BLaER1 (cell line): Measurements from ENCODE around the gene OR2B2.
A peak's percentile ranks its signal among the peaks of the same experiment; 100 is the strongest.

Source experiments
- H3K27ac ChIP-seq: shearing (Covaris generic); formaldehyde crosslinking; 2 replicates; pipeline ENCODE4 v1.8.1; 2022
- H3K27me3 ChIP-seq: shearing (Covaris generic); formaldehyde crosslinking; 2 replicates; pipeline ENCODE4 v1.8.1; 2022
- H3K36me3 ChIP-seq: shearing (Covaris generic); formaldehyde crosslinking; 2 replicates; pipeline ENCODE4 v1.8.1; 2022
- H3K4me1 ChIP-seq: shearing (Covaris generic); formaldehyde crosslinking; 2 replicates; pipeline ENCODE4 v1.8.1; 2022
- H3K4me2 ChIP-seq: shearing (Covaris generic); formaldehyde crosslinking; 2 replicates; pipeline ENCODE4 v1.8.1; 2022
- H3K4me3 ChIP-seq: shearing (Covaris generic); formaldehyde crosslinking; 2 replicates; pipeline ENCODE4 v1.8.1; 2022
- H3K9ac ChIP-seq: shearing (Covaris generic); formaldehyde crosslinking; 2 replicates; pipeline ENCODE4 v1.8.1; 2022
- H3K9me3 ChIP-seq: shearing (Covaris generic); formaldehyde crosslinking; 2 replicates; pipeline ENCODE4 v1.8.1; 2022
- H4K20me1 ChIP-seq: shearing (Covaris generic); formaldehyde crosslinking; 2 replicates; pipeline ENCODE4 v1.8.1; 2022
- Cebpa-rat ChIP-seq: shearing (Covaris generic); IDR thresholded peaks from 2 replicates; pipeline ENCODE4 v1.8.1; 2022

Gene OR2B2

DNA sequence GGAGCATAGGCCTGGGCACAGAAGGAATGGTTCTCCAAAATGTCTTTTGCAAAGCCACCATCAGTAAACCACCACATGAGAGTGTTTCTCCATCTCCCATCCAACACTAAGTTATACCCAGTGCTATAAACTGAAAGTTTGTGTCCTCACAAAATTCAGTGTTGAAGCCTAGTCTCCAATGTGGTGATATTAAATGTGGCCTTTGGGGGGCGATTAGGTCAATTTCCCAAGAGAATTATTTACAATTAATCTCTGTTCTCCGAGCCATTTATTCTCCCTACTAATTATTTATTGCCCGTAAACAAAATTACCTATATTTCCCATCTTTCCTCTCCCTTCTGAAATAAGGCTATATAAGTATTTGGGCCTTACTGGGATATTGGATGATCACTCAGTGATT lies 26.1 kb downstream of the OR2B2 start:
- Histone ChIP-seq H3K27ac (no peak overlapping the region), H3K27me3 (no peaks in the 10 kb centered on the region)

DNA sequence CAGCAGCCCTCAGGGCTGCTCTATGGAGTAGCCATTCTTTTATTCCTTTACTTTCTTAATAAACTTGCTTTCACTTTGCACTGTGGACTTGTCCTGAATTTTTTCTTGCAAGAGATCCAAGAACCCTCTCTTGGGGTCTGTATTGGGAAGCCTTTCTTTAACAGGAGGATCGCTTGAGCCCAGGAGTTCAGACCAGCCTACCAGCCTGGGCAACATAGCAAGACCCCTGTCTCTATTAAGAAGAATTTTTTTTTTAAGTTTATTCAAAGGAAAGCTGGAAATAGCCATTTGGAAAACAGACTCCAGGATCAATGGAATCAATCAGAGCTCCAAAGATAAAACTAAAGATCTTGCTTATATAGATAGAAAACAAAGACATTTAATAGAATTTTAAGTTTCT lies 29.1 kb downstream of the OR2B2 start:
- Histone ChIP-seq H3K9me3 (peaks cover 22% of the 10 kb centered on the region; the same call in 1 of the 2 replicates), H3K4me3 (no peak overlapping the region), H3K4me1 (peaks cover 3% of the 10 kb centered on the region), H3K36me3 (no peaks in the 10 kb centered on the region), H3K27me3 (no peaks in the 10 kb centered on the region), H3K9ac (no peak overlapping the region), H3K27ac (no peak overlapping the region), H4K20me1 (no peaks in the 10 kb centered on the region), H3K4me2 (no peak overlapping the region)
- no peak for TF ChIP-seq Cebpa-rat

More for the DNA sequence above, 26.1 kb downstream of the OR2B2 start:
- Histone ChIP-seq H4K20me1 (no peaks in the 10 kb centered on the region), H3K4me3 (no peak overlapping the region), H3K4me2 (no peak overlapping the region), H3K9me3 (peaks cover 22% of the 10 kb centered on the region; the same call in 1 of the 2 replicates), H3K9ac (no peak overlapping the region), H3K36me3 (no peaks in the 10 kb centered on the region), H3K4me1 (peaks cover 26% of the 10 kb centered on the region)
- TF ChIP-seq Cebpa-rat = no peak

DNA sequence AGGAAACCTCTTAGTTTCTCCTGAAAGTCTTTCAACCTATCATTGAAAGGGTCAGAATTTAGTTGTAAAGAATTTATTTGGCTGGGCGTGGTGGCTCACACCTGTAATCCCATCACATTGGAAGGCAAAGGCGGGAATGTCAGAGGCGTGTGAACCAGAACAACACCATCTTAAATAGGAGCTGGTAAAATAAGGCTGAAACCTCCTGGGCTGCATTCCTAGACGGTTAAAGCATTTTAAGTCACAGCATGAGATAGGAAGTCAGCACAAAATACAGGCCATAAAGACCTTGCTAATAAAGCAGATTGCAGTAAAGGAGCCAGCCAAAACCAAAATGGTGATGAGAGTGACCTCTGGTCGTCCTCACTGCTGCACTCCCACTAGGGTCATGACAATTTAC lies 29.6 kb downstream of the OR2B2 start:
- Histone ChIP-seq H3K9me3 (peaks cover 22% of the 10 kb centered on the region; the same call in 1 of the 2 replicates), H3K4me3 (no peak overlapping the region), H3K27ac (no peak overlapping the region), H3K27me3 (no peaks in the 10 kb centered on the region), H3K4me2 (no peak overlapping the region), H3K36me3 (no peaks in the 10 kb centered on the region), H3K4me1 (no peaks in the 10 kb centered on the region), H4K20me1 (no peaks in the 10 kb centered on the region), H3K9ac (no peak overlapping the region)
- no peak for TF ChIP-seq Cebpa-rat

DNA sequence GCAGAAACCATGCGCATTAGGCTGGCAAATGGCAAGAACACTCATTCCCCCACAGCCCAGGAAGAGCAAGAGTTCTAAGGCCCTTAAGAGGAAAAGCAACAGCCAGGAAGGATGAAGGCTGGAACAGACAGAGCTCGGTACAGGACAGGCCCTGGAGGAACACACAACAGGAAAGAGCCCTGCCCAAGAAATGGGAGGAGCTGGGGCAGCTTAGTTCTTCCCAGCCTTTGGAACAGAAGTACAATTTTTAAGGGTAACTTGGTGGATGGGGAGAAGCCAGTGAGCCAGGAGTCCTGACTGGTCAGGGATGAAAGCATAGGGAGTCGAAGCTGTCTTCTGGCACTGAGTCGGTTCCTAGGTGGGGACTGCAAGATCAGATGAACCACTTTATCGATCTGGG lies 32.4 kb downstream of the OR2B2 start:
- Histone ChIP-seq H3K27ac (peak overlapping the region; percentile 13; the same call in 1 of the 2 replicates), H3K4me3 (no peak overlapping the region), H3K36me3 (no peaks in the 10 kb centered on the region), H3K4me1 (no peaks in the 10 kb centered on the region), H3K27me3 (no peaks in the 10 kb centered on the region), H3K4me2 (no peak overlapping the region), H3K9me3 (peaks cover 22% of the 10 kb centered on the region; the same call in 1 of the 2 replicates), H3K9ac (no peak overlapping the region), H4K20me1 (no peaks in the 10 kb centered on the region)
- no peak for TF ChIP-seq Cebpa-rat

DNA sequence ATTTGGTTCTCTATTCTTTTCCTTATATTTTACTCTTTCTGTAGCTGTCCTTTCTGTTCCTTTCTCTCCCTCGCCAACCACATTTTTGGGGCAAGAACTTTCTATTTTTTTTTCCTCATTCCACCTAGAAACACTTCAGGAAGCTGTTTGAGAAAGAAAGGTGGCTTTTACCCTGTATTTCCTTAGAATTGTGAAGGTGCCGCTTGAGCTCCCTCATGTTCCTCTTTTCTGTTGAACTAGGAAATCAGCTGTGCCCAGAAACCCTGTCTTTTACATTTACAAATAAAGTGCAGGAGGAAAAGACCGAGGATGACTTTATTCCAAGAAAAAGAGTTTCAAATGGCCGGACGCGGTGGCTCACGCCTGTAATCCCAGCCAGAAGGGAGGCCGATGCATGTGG lies 38.2 kb downstream of the OR2B2 start:
- no peaks in the 10 kb centered on the region for H4K20me1 ChIP-seq
- H3K36me3 ChIP-seq = no peaks in the 10 kb centered on the region
- no peaks in the 10 kb centered on the region for H3K27me3 ChIP-seq
- H3K4me3 ChIP-seq = peak overlapping the region; percentile 78
- peaks cover 44% of the 10 kb centered on the region for H3K4me1 ChIP-seq
- H3K4me2 ChIP-seq = peak overlapping the region; percentile 85
- peak overlapping the region; percentile 92 for H3K27ac ChIP-seq
- H3K9ac ChIP-seq = peak overlapping the region; percentile 90
- H3K9me3 ChIP-seq = peaks cover 6% of the 10 kb centered on the region; the same call in 1 of the 2 replicates
- TF ChIP-seq Cebpa-rat = no peak

DNA sequence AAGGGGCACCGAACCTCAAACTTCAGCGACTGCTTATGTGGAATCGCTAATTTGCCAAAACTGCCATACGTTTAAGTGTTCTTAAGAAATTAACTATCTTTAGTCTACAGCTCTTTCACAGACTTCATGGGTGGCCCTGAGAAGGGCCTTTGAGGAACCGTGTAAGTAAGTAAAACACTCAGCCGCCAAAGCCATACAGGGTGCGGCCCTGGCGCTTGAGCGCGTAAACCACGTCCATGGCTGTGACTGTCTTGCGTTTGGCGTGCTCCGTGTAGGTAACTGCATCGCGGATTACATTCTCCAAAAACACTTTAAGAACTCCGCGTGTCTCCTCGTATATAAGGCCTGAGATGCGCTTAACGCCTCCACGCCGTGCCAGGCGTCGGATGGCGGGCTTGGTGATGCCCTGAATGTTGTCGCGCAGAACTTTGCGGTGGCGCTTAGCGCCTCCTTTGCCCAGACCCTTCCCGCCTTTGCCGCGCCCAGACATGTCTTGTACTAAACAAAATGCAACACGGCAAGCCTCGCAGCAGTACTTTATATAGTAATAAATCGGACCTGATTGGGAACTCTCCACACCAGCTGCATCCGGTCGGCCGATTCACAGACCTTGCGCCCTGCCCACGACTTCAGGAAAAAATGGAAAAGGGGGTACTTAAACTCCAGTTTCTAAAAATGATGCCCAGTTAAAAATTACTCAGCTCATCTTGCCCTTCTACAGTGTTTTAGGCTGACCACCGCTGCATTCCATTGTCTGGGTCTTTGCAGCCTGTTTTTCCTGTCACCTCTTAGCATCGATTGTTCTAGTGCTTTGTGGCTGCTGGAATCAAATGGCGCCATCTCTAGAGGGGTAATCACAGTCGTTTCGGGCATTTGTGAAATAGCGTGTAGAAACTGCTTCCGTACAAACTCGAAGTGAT lies 38.9 kb downstream of the OR2B2 start:
- Histone ChIP-seq H4K20me1 (no peaks in the 10 kb centered on the region), H3K27ac (peak overlapping the region; percentile 92), H3K36me3 (no peaks in the 10 kb centered on the region), H3K27me3 (no peaks in the 10 kb centered on the region), H3K4me3 (peak overlapping the region; percentile 78), H3K9ac (peak overlapping the region; percentile 90), H3K4me2 (peak overlapping the region; percentile 85), H3K4me1 (peaks cover 51% of the 10 kb centered on the region), H3K9me3 (peaks cover 6% of the 10 kb centered on the region; the same call in 1 of the 2 replicates)
- no peak for TF ChIP-seq Cebpa-rat

DNA sequence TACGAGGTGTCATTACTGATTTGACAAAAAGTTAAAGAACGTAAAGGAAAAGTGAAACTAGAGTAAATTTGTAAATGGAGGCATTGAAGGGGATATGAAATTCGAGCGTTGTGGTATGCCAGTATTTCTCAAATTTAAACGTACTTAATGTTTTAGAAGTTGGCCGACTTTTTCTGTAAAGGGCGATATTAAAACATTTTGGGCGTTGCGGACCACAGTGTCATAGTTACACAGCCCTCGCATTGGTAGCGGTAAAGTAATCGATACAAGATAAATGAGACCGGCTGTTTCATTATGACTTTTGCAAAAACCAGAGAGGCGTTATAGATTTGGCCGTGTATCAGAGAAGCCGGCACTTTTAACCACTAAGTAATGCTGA lies 39.6 kb downstream of the OR2B2 start:
- H3K9me3 ChIP-seq = peaks cover 6% of the 10 kb centered on the region; the same call in 1 of the 2 replicates
- no peaks in the 10 kb centered on the region for H4K20me1 ChIP-seq
- H3K4me2 ChIP-seq = peak overlapping the region; percentile 85
- peak overlapping the region; percentile 78 for H3K4me3 ChIP-seq
- no peak for TF ChIP-seq Cebpa-rat
- H3K9ac ChIP-seq = peak overlapping the region; percentile 90
- H3K4me1 ChIP-seq = peaks cover 57% of the 10 kb centered on the region
- peak overlapping the region; percentile 92 for H3K27ac ChIP-seq
- no peaks in the 10 kb centered on the region for H3K27me3 ChIP-seq
- no peaks in the 10 kb centered on the region for H3K36me3 ChIP-seq

DNA sequence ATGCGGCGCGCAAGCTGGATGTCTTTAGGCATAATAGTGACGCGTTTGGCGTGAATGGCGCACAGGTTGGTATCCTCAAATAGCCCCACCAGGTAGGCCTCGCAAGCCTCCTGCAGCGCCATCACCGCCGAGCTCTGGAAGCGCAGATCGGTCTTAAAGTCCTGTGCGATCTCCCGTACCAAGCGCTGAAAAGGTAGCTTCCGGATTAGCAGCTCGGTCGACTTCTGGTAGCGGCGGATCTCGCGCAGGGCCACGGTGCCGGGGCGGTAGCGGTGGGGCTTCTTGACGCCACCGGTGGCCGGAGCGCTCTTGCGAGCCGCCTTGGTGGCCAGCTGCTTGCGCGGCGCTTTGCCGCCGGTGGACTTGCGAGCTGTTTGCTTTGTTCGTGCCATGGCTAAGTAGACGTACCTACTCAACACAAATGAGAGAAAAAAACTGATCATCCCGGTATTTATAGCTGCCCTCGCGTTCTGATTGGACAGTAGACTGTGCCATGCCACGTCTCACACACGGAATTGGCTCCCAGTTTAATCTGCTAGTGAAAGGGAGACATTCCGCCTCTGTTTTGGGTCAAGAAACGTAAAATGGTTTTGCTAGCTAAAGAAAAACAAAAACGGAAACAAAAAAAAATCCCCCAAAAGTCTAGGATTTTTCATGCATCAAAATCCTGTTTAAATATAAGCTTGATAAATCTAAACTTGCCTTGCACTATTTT lies 40.1 kb downstream of the OR2B2 start:
- no peaks in the 10 kb centered on the region for H3K36me3 ChIP-seq
- peaks cover 6% of the 10 kb centered on the region; the same call in 1 of the 2 replicates for H3K9me3 ChIP-seq
- no peaks in the 10 kb centered on the region for H3K27me3 ChIP-seq
- peaks cover under 1% of the 10 kb centered on the region; the same call in 1 of the 2 replicates for H4K20me1 ChIP-seq
- TF ChIP-seq Cebpa-rat = no peak
- H3K4me2 ChIP-seq = peak overlapping the region; percentile 85
- peak overlapping the region; percentile 78 for H3K4me3 ChIP-seq
- peak overlapping the region; percentile 90 for H3K9ac ChIP-seq
- peaks cover 60% of the 10 kb centered on the region for H3K4me1 ChIP-seq
- peak overlapping the region; percentile 92 for H3K27ac ChIP-seq

DNA sequence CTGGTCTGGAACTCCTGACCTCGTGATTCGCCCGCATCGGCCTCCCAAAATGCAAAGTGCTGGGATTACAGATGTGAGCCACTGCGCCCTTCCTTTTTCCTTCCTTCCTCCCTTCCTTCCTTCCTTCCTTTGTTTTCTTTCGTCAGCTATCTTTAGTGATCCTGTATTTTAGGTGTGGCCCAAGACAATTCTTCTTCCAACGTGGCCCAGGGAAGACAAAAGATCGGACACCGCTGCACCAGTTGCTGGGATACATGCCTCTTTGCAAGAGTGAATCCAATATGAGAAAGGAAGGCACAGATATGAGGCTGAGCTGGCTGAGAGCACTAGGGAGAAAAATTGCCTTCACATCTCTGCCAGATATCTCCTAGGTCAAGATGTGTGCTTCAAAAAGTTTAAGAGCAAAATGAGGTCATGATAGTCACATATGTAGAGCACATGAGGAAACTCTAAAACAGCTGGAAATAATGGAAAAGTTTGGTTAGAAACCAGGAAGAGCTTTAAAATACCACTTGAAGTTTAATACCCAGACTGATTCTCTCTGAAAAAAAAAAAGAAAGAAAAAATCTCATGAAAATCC lies 41.8 kb downstream of the OR2B2 start:
- peak overlapping the region; percentile 85 for H3K4me2 ChIP-seq
- peak overlapping the region; percentile 92 for H3K27ac ChIP-seq
- no peak overlapping the region for H3K4me3 ChIP-seq
- peaks cover 6% of the 10 kb centered on the region; the same call in 1 of the 2 replicates for H4K20me1 ChIP-seq
- H3K9ac ChIP-seq = peak overlapping the region; percentile 90; the same call in 1 of the 2 replicates
- no peaks in the 10 kb centered on the region for H3K36me3 ChIP-seq
- H3K4me1 ChIP-seq = peaks cover 66% of the 10 kb centered on the region
- H3K9me3 ChIP-seq = peaks cover 2% of the 10 kb centered on the region; the same call in 1 of the 2 replicates
- TF ChIP-seq Cebpa-rat = no peak
- H3K27me3 ChIP-seq = no peaks in the 10 kb centered on the region
